ENCODE data around the gene GNAZ. TPM values are rescaled to one million over a fixed set of nuclear protein-coding genes. Genes with fewer than 3 reads are reported as not detected.

GNAZ gene
- total RNA-seq, 1 donor, result 1.3 TPM

DNA sequence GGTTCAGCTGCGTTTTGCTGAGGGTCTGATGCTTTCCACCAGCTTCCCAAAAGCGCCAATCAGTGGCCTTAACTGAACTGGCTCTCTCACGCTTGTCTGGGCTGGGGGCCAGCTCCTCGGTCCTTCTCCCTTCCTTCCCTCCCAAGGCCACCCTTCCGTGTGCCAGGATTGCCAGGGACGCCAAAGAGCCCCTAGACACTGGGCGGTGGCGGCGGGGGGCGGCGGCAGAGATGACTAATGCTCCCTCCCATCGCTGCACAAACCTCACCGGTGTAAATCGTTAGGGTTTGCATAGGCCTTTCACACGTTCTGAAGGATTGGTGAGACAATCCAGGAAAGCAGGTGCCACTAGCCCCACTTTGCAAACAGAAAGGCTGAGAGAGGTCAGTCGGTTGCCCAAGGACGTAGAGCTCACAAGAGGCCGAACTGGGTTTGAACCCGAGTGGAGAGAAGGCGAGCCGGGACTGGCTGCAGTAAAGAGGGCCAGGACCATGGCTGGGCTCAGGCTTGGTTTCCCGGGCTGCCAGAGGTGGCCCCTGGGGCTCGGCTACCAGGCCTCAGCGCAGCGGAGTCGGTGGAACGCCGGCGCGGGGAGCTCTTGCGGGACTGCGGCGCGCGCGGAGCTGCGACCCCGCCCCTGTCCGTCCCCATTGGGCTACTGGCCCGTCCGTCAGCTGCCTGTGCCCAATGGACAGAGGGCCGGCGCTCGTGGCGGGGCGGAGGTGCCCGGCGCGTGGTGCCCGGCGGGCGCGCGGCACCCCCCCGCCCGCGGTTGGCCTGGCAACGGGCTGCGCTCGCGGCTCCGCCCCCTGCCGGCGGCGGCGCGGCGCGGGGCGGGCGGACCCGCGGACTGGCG lies 589 bp upstream of the GNAZ start:
- H3K4me3 ChIP-seq (ENCODE audit: low read depth, low read length), result peak overlapping the region; percentile 68
- peak; percentile 83 for DNase-seq (ENCODE audit: low read depth)
- TF ChIP-seq, protein P1, sequence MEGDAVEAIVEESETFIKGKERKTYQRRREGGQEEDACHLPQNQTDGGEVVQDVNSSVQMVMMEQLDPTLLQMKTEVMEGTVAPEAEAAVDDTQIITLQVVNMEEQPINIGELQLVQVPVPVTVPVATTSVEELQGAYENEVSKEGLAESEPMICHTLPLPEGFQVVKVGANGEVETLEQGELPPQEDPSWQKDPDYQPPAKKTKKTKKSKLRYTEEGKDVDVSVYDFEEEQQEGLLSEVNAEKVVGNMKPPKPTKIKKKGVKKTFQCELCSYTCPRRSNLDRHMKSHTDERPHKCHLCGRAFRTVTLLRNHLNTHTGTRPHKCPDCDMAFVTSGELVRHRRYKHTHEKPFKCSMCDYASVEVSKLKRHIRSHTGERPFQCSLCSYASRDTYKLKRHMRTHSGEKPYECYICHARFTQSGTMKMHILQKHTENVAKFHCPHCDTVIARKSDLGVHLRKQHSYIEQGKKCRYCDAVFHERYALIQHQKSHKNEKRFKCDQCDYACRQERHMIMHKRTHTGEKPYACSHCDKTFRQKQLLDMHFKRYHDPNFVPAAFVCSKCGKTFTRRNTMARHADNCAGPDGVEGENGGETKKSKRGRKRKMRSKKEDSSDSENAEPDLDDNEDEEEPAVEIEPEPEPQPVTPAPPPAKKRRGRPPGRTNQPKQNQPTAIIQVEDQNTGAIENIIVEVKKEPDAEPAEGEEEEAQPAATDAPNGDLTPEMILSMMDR (IDR thresholded peaks at IDR 0.05; ENCODE audit: insufficient read depth, low read length), result no peak

- H3K4me3 ChIP-seq (ENCODE audit: low read depth, low read length), result no peak overlapping the region
- TF ChIP-seq, protein P1 (IDR thresholded peaks at IDR 0.05; ENCODE audit: insufficient read depth, low read length), result no peak
- no peak for DNase-seq (ENCODE audit: low read depth)
Measured at GRCh38 chr22:23071230-23072076, 1.1 kb downstream of the GNAZ start.

- H3K4me3 ChIP-seq (ENCODE audit: low read depth, low read length), result no peak overlapping the region
- TF ChIP-seq, protein P1 (IDR thresholded peaks at IDR 0.05; ENCODE audit: insufficient read depth, low read length), result no peak
- DNase-seq (ENCODE audit: low read depth), result no peak
Measured at GRCh38 chr22:23072077-23072910, 2.0 kb downstream of the GNAZ start.

DNA sequence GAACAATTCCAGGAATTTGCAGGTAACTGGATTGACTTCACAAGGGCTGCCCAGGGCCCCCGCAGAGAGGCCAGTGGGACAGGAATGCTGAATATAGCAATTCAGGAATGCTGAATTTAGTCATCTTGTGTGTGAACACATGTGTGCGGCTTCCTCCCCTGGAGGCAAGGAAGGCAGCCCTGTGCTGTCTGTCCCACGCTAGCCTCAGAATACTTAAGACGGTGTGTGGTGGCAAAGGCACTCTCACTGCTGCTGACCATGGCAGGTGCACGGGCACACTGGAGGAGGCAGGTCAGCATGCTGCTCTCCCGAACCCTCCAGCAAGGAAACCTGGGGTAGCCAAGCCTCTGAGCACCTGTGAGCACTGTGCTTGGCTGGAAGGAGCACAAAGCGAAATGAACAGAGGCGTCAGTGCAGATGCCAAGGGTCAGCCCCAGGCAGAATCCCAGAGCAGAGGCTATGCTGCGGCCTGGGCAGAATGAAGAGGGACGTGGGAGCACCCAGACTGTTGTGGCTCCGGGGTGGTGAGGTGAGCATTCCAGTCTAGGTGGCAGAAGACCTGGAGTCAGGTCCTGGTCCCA lies 2.7 kb downstream of the GNAZ start:
- DNase-seq (ENCODE audit: low read depth), result no peak
- TF ChIP-seq, protein P1 (IDR thresholded peaks at IDR 0.05; ENCODE audit: insufficient read depth, low read length), result no peak
- H3K4me3 ChIP-seq (ENCODE audit: low read depth, low read length), result no peak overlapping the region

- TF ChIP-seq, protein P1 (IDR thresholded peaks at IDR 0.05; ENCODE audit: insufficient read depth, low read length), result no peak
- DNase-seq (ENCODE audit: low read depth), result no peak
- no peak overlapping the region for H3K4me3 ChIP-seq (ENCODE audit: low read depth, low read length)
Measured at GRCh38 chr22:23073526-23074229, 3.4 kb downstream of the GNAZ start.

Data from fibroblast of the aortic adventitia (primary cell).